ENCODE measurements around the gene SNAI1.

GRCh38 chr20:49966861-49967260 lies 15.9 kb upstream of the SNAI1 start:
- TF ChIP-seq, protein P1, sequence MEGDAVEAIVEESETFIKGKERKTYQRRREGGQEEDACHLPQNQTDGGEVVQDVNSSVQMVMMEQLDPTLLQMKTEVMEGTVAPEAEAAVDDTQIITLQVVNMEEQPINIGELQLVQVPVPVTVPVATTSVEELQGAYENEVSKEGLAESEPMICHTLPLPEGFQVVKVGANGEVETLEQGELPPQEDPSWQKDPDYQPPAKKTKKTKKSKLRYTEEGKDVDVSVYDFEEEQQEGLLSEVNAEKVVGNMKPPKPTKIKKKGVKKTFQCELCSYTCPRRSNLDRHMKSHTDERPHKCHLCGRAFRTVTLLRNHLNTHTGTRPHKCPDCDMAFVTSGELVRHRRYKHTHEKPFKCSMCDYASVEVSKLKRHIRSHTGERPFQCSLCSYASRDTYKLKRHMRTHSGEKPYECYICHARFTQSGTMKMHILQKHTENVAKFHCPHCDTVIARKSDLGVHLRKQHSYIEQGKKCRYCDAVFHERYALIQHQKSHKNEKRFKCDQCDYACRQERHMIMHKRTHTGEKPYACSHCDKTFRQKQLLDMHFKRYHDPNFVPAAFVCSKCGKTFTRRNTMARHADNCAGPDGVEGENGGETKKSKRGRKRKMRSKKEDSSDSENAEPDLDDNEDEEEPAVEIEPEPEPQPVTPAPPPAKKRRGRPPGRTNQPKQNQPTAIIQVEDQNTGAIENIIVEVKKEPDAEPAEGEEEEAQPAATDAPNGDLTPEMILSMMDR (conservative IDR thresholded peaks at IDR 0.05; ENCODE audit: low read depth, low read length) = no peak
- TF ChIP-seq EZH2phosphoT487 (IDR thresholded peaks at IDR 0.05; ENCODE audit: borderline replicate concordance, low read length) = no peak
- TF ChIP-seq EZH2 (IDR thresholded peaks at IDR 0.05; ENCODE audit: low read length, unreplicated experiment) = no peak
